GM19452 (cell line): ENCODE measurements around the gene CDR2.
"Not testable (repeated sequence)": the region's sequence is repeated elsewhere in the genome, so short reads cannot be mapped to it uniquely, and the experiment has no call there.

Experiments
- ATAC-seq: cut with Tn5 transposase; IDR thresholded peaks from one replicate; pipeline ENCODE4 v1.9.1; 2021; ENCODE audit not compliant: unreplicated experiment

Gene CDR2

DNA sequence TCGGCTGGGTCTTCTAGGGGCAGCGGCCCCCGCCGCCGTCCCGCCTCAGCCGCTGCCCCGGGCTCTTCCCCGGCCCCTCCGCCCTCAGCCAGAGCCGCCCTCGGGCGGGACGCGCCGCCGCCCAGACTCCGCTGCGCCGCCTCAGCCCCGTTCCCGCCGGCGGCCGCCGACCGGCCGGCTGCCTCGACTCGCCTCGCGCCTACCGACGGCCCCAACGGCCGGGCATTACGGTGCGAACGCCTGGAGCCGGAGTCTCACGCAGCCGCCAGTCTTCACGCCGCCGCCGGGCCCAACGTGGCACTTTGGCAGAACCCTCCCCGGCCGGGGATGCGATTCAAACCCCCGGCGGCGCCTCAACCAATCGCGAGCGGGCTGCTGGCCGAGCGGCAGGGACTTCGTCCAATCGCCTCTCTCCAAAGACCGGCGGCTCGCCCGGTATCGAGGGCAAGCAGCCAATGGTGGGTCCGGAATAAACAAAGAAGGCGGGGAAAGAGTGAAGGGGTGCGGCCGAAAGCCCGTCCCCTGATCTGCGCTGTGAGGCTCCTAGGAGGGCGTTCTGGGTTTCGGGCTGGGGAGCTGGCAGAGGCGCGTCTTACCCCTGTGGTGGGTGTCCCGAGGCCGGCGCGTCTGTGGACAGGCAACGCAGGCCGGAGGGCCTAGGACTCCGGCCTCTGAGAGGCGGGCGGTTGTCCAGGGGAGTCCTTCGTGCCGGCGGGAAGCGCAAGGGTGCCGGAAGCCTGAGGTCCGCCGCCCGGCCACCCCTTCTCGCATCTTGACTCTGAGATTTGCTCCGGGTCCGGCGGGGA lies at the start of gene CDR2:
Gene CDR2, minus strand, starts transcription at position 309 of the 806 bp plus-strand sequence. CDS start 310 bp downstream, outside the sequence.
- ATAC-seq: peak; percentile 88

DNA sequence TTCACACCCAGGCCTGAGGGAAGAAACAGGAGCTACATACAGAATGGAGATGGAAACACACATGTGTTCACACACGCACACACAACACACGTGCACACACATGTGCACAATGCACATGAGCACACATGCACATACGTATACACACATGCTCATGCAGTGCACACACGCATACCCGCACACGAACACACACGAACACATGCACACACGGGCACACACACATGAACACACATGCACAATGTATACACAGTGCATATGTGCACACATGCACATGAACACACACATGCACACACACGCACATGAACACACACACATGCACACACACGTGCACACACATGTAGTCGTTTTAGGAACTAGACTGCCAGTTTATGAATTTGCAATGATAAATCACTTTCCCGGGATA lies 49.3 kb upstream of the CDR2 start:
- ATAC-seq: no peak

- ATAC-seq: no peak
Observed at GRCh38 chr16:22421136-22421535, 46.7 kb upstream of the CDR2 start.

DNA sequence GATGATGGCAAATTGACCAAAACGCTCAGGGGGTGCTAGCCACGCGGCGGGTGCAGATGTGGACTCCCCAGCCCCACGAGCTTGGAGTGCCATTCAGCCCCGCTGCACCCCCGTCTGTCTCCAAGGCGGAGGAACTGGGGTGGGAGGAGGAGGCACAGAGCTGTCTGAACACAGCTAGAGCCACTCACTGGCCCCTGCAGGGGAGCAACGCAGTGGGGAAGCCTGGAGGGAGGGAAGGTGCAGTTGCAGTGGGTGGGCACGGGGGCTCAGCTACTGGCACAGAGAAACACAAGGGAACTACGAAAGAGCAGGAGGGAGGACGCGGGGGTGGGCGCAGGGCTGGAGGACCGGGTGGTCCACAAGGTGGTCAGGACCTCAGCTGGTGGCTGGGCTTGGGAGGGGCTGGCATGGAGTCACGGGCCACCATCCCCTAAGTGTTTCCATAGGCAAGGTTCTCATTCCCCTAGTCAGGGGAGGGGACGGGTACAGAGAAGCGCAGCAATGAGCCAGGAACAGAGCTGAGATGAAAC lies 46.3 kb upstream of the CDR2 start:
- no peak for ATAC-seq

DNA sequence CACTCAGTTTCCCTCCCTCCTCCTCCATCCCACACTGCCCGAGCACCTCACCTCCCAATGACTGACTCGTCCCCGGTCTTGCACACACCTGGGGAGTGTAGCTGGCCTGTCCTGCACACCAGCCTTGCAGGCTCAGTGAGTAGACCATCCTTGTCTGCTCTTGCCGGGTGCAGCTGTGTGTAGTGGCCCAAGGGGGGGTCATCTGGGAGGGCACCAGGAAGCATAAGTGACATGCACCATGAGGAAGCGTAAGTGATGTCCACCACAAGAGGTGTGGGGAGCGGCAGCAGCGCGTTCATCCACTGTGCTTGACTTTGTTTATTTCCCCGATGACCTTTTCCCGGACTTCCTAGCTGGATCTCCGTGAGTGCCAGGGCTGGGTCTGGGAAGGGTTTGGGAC lies 45.5 kb upstream of the CDR2 start:
- no peak for ATAC-seq

DNA sequence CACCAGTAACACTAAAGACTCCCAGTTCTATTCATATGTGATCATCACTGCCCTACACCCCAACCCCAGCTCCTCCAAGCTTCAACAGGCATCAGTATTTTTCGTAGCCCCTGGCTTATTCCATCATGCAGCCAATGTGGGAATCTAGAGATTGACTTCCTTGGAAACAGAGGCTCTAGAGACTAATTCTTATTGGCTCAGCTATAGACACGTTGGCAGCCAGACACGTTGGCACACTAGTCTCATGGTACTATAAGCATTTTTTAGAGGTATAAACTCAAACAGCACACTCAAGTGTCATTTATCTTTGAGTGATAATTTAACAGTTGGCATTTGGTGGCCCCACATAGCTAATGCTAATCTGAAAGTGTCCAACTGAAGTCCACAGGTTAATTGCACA lies 44.4 kb upstream of the CDR2 start:
- ATAC-seq: no peak

GRCh38 chr16:22417798-22418197 lies 43.4 kb upstream of the CDR2 start:
- not testable (repeated sequence) for ATAC-seq

GRCh38 chr16:22417019-22417418 lies 42.6 kb upstream of the CDR2 start:
- no peak for ATAC-seq

- no peak for ATAC-seq
Observed at GRCh38 chr16:22413819-22414218, 39.4 kb upstream of the CDR2 start.

GRCh38 chr16:22407486-22407885 lies 33.1 kb upstream of the CDR2 start:
- ATAC-seq: no peak

DNA sequence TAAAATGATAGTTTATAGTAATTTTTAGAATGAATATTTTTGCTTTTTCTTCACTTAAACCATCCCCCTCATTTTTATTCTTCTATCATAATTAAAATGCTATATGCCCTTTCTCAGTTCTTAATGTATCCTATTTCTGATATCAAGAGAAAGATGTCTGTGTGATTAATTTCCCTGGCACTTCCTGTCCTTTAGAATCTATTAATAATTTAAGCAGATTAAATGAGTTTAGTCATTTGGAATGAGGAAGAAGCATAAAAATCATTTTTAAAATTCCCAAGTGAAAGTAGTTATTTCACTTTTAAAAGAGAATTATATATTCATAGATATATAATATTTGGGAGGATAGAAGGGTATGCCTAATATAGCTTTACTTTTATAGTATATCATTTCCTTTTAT lies 27.8 kb upstream of the CDR2 start:
- ATAC-seq: no peak

DNA sequence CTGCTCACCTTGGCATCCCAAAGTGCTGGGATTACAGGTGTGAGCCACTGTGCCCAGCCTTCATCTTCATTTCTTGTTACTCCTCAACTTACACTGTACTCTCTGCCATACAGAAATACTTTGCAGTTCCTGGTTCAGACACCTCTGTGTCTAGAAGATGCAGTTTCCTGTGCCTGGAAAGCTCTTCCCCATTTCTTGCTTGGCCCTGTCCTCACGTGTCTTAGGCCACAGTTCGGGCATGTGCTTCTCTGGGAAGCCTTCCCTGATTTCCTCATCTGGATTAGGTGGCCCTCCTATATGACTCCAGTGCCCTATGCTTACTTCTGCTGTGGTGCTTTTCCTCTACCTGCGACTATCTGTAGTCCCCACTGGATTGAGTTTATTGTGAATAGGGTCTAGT lies 26.5 kb upstream of the CDR2 start:
- no peak for ATAC-seq

GRCh38 chr16:22397931-22398330 lies 23.5 kb upstream of the CDR2 start:
- ATAC-seq: no peak

- no peak for ATAC-seq
Observed at GRCh38 chr16:22397464-22397863, 23.0 kb upstream of the CDR2 start.

GRCh38 chr16:22395960-22396359 lies 21.5 kb upstream of the CDR2 start:
- no peak for ATAC-seq

GRCh38 chr16:22394121-22394520 lies 19.7 kb upstream of the CDR2 start:
- ATAC-seq: no peak

DNA sequence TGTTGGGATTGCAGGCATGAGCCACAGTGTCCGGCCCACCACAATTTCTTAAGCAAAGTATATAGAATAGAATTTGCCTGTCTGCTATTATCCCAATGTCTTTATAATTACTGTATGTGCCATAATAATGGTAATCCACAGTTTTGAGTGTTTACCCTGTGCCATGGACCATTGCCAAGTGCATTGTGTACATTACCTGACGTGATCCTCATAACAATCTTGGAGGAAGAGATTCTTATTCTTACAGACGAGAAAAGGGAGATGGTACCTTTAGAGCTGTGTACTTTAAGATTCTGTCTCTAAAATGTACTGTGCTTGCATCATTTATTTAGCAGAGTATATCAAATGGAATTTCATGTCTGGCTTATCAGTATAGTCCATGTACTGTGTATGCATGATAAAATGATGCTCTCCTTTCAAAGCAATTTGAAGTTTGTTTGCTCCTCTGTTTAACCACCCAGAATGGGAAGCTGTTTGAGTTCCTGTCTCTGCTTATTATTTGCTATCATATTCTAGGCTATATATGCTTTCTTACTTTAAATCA lies 13.8 kb upstream of the CDR2 start:
- ATAC-seq: no peak

DNA sequence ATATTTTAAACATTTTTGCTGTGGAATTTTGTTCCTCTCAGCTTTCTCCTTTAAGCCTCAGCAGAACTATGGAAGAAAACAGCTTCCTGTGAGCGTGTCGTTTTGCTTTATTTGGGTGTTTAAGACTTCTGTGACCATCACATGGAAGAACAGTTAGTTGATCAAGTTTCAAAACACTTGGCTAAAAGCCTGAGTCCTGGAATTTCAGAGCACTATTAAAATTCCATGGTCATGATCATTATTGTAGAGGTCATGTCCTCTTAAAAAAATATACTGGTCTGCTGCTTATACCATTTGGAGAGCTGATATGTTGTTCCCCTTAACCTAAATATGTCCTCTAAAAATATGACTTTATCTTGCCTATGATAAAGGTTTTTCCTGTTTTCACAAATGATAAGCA lies 12.6 kb upstream of the CDR2 start:
- ATAC-seq: no peak

GRCh38 chr16:22385196-22385595 lies 10.8 kb upstream of the CDR2 start:
- ATAC-seq: no peak

DNA sequence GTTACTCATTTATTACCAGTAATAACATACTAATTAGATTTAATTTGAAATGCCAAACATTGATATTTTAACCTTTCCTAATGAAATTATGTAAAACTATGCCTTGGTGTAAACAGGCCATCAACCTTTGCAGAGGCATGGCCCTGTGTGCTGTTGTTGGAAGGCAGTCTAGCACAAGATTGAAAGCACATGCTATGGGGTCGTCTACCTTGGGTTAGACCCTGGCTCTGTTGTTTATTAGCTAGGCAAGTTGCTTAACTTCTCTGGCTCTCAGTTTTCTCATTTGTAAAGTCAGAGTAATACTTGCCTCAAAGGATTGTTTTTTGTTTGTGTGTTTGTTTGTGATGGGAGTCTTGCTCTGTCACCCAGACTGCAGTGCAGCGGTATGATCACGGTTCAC lies 9.4 kb upstream of the CDR2 start:
- no peak for ATAC-seq

DNA sequence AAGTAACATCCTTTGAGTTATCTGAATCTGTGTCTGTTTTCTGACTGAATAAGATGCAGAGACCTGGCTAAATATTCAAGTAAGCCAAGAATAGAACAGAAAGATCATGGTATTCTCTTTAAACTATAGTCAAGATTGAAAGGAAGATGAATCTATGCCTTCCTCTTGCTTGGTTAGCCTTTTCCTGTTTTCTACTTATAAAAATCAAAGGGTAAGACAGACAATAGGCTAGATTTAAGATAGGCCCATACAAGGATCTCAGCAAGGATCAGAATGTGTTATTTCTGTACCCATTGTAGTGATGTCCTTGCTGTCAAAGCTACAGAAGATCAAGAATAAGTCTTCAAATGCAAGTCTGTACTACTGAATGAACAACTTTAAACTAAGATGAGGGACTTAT lies 7.0 kb upstream of the CDR2 start:
- no peak for ATAC-seq

DNA sequence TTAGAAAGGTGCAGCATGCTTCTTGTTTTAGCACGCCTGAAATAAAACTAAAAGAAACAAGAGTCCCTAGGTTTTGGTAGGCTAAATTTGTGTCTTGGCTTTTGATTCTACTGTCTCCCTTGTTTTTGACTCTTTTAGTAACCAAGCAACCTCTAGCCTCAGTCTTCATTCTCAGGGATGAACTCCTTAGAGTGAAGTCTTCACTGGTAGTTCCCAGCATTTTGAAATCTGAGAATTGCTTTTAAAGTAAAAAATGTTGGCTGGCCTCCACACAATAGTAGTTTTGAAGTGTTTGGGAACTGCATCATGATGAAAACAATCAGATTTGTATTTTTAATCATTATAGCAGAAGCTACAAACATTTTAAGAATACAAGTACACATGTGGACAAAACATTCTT lies 6.1 kb upstream of the CDR2 start:
- ATAC-seq: no peak

- no peak for ATAC-seq
Observed at GRCh38 chr16:22379656-22380055, 5.2 kb upstream of the CDR2 start.
